Measurements from ENCODE around the gene MYH16.
"Not testable (repeated sequence)": the region's sequence is repeated elsewhere in the genome, so short reads cannot be mapped to it uniquely, and the experiment has no call there.

GRCh38 chr7:99232955-99233354, 39.7 kb upstream of the MYH16 start:
- not testable (repeated sequence) for TF ChIP-seq EZH2 (IDR thresholded peaks at IDR 0.05; ENCODE audit: borderline replicate concordance, low read depth, low read length); DLX4 (CRISPR knock-in tag; IDR thresholded peaks at IDR 0.05); RAD21 (CRISPR knock-in tag; conservative IDR thresholded peaks at IDR 0.05 in 1 of 2, IDR thresholded peaks at IDR 0.05 in 1 of 2); RBFOX2 (IDR thresholded peaks at IDR 0.05; ENCODE audit: low read depth, low read length); FOXJ3 (CRISPR knock-in tag; IDR thresholded peaks at IDR 0.05); GATA2 (CRISPR knock-in tag; IDR thresholded peaks at IDR 0.05); RFX5 (IDR thresholded peaks at IDR 0.05; ENCODE audit: low read depth, low read length); ATF6 (CRISPR knock-in tag; IDR thresholded peaks at IDR 0.05); SMC3 (conservative IDR thresholded peaks at IDR 0.05; ENCODE audit: insufficient read depth, low read depth, low read length); KDM2B (CRISPR knock-in tag; IDR thresholded peaks at IDR 0.05)
- TF ChIP-seq, protein P1, sequence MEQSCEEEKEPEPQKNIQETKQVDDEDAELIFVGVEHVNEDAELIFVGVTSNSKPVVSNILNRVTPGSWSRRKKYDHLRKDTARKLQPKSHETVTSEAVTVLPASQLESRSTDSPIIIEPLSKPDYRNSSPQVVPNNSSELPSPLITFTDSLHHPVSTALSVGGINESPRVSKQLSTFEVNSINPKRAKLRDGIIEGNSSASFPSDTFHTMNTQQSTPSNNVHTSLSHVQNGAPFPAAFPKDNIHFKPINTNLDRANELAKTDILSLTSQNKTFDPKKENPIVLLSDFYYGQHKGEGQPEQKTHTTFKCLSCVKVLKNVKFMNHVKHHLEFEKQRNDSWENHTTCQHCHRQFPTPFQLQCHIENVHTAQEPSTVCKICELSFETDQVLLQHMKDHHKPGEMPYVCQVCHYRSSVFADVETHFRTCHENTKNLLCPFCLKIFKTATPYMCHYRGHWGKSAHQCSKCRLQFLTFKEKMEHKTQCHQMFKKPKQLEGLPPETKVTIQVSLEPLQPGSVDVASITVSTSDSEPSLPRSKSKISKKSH (CRISPR knock-in tag; IDR thresholded peaks at IDR 0.05), result not testable (repeated sequence)
- TF ChIP-seq, protein P2, sequence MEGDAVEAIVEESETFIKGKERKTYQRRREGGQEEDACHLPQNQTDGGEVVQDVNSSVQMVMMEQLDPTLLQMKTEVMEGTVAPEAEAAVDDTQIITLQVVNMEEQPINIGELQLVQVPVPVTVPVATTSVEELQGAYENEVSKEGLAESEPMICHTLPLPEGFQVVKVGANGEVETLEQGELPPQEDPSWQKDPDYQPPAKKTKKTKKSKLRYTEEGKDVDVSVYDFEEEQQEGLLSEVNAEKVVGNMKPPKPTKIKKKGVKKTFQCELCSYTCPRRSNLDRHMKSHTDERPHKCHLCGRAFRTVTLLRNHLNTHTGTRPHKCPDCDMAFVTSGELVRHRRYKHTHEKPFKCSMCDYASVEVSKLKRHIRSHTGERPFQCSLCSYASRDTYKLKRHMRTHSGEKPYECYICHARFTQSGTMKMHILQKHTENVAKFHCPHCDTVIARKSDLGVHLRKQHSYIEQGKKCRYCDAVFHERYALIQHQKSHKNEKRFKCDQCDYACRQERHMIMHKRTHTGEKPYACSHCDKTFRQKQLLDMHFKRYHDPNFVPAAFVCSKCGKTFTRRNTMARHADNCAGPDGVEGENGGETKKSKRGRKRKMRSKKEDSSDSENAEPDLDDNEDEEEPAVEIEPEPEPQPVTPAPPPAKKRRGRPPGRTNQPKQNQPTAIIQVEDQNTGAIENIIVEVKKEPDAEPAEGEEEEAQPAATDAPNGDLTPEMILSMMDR (IDR thresholded peaks at IDR 0.05 in 2 of 3, conservative IDR thresholded peaks at IDR 0.05 in 1 of 3; ENCODE audit: insufficient read depth in 2 of 3, low read depth in 1 of 3, low read length in 3 of 3), result not testable (repeated sequence)
- TF ChIP-seq, protein P3, sequence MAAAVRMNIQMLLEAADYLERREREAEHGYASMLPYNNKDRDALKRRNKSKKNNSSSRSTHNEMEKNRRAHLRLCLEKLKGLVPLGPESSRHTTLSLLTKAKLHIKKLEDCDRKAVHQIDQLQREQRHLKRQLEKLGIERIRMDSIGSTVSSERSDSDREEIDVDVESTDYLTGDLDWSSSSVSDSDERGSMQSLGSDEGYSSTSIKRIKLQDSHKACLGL (CRISPR knock-in tag; IDR thresholded peaks at IDR 0.05; ENCODE audit: borderline replicate concordance, poor library complexity, severe bottlenecking), result not testable (repeated sequence)

Measured in K562 (cell line).